ENCODE measurements around the gene TUBD1.
"Not testable (repeated sequence)": the region's sequence is repeated elsewhere in the genome, so short reads cannot be mapped to it uniquely, and the experiment has no call there.

TUBD1 gene

GRCh38 chr17:59844884-59845594 is 47.7 kb downstream of the TUBD1 start:
- DNase-seq: peak; percentile 61

- peak; percentile 97 for DNase-seq
Measured at GRCh38 chr17:59842901-59843652, 49.7 kb downstream of the TUBD1 start.

- DNase-seq: not testable (repeated sequence)
Measured at GRCh38 chr17:59841882-59842263, 50.9 kb downstream of the TUBD1 start.

- DNase-seq: peak; percentile 66
Measured at GRCh38 chr17:59841091-59841881, 51.5 kb downstream of the TUBD1 start.

DNA sequence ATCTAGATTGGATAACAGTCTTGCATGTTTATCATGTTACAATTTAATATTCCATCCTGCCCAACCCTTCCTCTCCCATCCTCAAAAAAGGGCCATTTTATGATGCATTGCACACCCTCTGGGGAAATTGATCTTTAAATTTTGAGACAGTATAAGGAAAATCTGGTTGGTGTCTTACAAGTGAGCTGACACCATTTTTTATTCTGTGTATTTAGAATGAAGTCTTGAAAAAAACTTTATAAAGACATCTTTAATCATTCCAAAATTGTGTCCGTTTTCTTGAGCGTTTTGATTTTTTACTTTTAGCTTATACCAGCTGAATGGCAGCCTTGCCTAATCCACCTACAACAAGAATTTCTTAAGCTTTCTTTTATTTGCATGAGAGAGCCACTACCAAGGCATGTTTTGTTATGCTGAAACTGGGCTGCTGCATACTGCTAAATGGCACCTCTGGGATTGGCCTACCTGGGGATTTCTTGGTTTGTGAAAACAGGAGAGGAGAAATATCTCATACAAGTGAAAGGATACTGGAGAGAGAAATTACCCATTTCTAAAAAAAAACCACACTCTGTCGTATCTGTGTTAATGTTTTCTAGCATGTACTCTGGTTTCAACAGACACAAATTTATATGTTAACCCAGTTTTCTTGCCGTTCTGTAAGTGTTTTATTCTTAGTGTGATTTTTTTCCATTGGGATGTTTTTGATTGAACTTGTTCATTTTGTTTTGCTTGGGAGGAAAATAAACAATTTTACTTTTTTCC is 52.2 kb downstream of the TUBD1 start:
- DNase-seq: peak; percentile 55

- DNase-seq: peak; percentile 56
Measured at GRCh38 chr17:59839651-59840328, 53.0 kb downstream of the TUBD1 start.

DNA sequence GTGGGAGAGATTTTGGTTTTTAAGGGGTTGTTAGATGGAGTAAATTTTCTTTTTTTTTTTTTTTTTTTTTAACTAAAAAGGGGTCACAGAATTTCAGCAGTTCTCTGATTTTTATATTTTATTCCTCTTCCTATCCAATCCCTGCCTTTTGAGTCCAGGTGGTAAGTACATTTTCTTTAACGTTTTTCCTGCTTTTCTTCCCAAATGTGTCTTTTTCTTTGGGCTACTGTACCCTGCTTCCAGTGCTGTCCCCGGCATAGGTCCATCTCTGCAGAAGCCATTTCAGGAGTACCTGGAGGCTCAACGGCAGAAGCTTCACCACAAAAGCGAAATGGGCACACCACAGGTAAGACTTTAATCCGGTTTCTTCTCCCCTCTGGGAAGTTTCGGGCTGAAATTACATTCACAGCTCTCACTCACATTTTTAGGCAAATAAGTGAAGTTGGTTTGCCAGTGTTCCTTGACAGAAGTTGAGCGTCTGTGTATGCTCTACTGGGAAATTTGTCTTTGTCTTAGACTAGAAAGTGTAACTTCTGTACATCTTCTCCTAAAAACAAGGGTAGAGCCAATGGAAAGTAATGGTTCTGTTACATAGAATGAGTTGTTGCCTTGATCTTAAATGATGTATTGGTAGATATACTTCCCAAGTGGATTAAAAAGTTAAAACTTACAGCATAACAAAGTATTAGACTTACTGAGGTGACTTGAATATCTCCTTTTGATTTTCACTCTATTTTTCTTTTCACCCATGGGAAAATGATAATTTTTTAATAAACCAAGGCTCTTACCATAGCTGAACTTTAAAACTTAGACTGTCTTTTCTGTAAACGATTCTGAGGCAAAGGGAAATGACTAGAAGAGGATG is 54.5 kb downstream of the TUBD1 start:
- DNase-seq: peak; percentile 65

GRCh38 chr17:59837308-59838051 is 55.3 kb downstream of the TUBD1 start:
- peak; percentile 100 for DNase-seq

- DNase-seq: no peak
Measured at GRCh38 chr17:59832883-59833379, 59.8 kb downstream of the TUBD1 start.

DNA sequence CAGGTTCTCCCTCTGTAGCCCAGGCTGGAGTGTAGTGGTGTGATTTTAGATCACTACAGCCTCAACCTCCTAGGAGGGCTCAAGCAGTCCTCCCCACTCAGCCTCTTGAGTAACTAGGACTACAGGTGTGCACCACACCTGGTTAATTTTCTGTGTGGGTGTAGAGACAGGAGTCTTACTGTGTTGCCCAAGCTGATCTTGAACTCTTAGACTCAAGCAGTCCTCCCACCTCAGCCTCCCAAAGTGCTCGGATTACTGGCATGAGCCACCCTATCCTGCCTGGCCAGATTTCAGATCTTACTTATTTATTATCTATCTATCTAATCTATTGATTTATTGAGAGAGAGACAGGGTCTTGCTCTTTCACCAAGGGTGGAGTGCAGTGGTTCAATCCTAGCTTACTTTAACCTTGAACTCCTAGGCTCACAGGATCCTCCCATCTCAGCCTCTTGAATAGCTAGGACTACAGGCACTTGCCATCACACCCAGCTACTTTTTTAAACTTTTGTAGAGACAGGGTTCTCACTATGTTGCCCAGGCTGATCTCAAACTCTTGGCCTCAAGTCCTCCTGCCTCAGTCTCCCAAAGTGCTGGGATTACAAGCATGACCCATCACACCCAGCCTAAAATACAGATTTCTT is 61.8 kb downstream of the TUBD1 start:
- no peak for DNase-seq

DNA sequence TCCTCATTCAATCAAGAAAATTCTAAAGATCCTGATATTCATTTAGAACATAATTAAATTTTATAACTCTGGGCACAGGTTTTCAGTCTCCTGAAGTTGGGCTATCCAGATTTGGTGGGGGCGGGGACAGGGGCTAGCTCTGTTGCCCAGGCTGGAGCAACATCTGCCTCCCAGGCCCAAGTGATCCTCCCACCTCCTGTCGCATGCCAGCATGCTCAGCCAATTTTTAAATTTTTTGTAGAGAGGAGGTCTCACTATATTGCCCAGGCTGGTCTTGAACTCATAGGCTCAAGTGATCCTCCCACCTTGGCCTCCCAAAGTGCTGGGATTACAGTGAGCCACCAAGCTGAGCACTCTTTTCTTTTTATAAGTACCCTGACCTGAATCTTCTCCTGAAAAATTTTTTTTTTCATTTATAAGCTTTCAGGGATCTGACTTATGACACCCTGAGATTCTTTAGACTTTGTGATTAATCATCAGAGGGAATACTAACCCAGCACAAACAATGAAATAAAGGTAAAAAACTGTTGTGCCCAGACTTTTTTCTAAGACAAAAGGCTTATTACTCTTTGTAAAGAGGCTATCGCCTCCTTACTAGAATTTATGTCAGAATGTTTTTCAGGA is 62.6 kb downstream of the TUBD1 start:
- DNase-seq: peak; percentile 81

DNA sequence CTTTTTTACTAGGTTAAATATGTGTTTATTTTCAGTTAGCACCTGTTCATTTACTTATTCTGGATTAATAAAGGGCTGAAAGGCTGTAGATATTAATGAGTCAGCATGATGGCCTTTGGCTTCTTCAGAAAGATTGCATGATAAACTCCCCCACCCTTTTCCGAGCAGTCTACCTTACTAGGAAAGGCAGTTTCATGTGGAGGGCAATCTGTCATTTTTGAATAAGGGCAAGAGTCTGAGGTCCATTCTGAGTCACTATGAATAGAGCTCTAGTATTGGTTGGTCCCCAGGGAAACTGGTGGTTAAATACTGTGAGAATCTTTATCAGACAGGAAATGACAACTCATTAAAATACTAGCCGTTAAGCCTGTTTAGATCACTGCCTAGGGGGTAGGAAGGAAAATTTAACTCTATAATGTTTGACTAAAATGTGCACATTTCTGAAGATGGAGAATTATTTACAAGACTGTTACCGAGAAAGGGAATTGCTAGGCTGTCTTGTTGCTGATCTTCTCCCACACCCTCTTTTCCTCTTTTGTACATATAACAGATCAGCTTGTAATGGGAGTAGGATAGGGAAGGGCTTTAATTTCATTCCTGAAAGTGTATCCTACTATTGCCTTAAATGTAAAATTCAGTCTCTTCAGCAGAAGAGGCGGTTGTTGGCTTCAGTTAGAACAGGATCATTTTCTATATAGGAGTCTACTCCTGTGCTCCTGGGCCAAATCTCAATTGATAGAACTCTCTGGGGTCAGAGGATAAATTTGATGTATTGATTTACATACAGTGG is 63.3 kb downstream of the TUBD1 start:
- peak; percentile 99 for DNase-seq

DNA sequence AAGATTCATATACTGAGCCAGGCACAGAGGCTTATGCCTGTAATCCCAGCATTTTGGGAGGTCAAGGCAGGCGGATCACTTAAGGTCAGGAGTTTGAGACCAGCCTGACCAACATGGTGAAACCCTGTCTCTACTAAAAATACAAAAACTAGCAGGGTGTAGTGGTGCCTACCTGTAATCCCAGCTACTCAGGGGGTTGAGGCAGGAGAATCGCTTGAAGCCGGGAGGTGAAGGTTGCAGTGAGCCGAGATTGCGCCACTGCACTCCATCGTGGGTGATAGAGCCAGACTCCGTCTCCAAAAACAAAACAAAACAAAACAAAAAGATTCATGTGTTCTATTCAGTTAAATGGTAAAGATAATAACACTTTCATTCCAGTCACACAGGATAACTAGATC is 63.9 kb downstream of the TUBD1 start:
- DNase-seq: not testable (repeated sequence)

DNA sequence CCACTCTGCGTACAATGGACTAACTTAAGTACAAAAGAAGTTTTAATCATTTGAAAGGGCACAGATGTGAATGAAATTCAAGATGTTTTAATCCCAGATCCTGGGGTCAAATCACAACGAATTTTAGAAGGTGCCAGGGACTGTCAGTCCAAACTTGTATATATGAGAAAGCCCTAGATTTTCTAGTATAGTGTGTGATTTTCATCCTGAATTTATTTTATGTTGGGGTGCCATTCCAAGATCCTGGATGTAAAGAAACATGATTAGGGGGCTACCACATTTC is 64.3 kb downstream of the TUBD1 start:
- no peak for DNase-seq

DNA sequence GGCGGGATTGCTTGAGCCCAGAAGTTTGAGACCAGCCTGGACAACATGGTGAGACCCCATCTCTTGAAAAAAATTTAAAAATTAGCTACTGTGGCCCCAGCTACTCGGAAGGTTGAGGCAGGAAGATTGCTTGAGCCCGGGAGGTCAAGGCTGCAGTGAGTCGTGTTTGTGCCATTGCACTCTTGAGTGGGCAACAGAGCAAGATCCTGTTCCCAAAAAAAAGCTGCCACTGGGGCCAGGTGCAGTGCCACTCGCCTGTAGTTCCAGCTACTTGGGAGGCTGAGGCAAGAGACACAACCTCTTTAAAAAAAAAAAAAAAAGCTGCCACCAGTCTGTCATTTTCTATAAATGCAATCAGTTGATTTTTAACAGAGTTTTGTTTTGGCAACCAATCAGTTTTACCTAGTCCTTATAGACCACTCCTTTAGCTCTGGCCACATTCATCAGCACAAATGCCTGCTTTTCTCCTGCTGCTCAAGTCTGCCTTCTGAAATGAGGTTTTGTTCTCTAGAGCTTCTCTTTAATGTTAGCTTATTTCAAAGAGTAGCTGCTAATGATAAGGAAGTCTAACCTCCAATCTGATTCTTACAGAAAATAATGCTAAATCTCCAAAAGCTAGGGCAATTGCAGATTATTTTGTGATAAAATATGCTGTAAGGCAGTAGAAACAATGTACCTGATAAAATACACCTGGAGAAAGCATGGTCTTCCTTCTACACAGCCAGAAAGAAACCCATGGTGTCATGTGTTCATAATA is 64.8 kb downstream of the TUBD1 start:
- DNase-seq: no peak

DNA sequence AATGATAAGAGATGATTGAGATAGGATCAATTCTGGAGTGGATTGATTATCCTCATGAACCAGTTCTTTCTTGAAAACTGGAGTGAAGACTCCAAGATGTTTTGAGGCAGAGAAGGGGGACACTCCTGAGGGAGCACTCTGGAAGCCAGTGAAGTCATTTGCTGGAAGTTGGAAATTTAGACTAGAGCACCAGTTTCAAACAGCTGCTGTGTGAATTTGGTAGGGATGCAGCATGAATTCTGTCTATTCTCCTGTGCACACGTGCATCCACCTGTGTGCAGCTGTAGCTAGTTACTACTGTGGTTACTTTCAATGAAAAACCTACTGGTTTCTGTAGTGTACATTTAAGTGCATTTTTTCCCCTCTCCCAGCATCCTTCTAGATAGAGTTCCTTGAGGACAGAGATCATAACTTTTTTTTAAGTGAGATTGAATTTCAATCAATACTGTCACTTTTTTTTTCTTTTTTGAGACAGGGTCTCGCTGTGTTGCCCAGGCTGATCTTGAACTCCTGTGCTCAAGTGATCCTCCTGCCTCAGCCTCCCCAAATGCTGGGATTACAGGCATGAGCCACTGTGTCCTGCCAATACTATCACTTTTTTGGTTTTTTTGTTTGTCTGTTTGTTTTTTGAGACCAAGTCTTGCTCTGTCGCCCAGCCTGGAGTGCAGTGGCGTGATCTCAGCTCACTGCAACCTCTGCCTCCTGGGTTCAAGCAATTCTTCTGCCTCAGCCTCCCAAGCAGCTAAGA is 65.9 kb downstream of the TUBD1 start:
- no peak for DNase-seq
